HG02623 (cell line): ENCODE measurements around the gene SIK3.
"Not testable (repeated sequence)": the region's sequence is repeated elsewhere in the genome, so short reads cannot be mapped to it uniquely, and the experiment has no call there.

Experiments used
- ATAC-seq: cut with Tn5 transposase; IDR thresholded peaks from one replicate; pipeline ENCODE4 v1.9.1; 2021; ENCODE audit warnings: moderate library complexity; ENCODE audit not compliant: unreplicated experiment

SIK3 gene

DNA sequence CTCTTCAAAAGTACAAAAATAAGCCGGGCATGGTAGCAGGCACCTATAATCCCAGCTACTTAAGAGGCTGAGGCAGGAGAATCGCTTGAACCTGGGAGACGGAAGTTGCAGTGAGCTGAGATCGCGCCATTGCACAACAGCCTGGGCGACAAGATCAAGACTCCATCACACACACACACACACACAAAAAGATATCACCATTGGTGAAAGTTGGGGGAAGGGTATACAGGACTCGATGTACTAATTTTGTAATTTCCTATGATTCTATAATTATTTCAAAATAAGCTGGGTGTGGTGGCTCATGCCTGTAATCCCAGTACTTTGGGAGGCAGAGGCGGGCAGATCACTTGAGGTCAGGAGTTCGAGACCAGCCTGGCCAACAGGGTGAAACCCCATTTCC is 48.1 kb downstream of the SIK3 start:
- ATAC-seq, result not testable (repeated sequence)

DNA sequence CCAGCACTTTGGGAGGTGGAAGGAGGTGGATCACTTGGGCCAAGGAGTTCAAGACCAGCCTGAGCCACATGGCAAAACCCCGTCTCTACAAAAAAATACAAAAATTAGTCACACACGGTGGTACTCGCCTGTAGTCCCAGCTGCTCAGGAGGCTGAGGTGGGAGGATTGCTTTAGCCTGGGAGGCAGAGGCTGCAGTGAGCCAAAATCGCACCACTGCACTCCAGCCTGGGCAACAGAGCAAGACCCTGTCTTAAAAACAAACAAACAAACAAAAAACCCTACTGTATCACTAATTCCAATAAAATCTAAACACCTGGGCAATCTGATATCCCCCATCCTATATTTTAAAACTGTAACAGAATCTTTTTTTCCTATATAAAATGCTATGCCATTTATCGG is 51.6 kb downstream of the SIK3 start:
- not testable (repeated sequence) for ATAC-seq

- no peak for ATAC-seq
Observed at GRCh38 chr11:117045956-117046355, 52.3 kb downstream of the SIK3 start.

GRCh38 chr11:117045196-117045595 is 53.0 kb downstream of the SIK3 start:
- no peak for ATAC-seq

DNA sequence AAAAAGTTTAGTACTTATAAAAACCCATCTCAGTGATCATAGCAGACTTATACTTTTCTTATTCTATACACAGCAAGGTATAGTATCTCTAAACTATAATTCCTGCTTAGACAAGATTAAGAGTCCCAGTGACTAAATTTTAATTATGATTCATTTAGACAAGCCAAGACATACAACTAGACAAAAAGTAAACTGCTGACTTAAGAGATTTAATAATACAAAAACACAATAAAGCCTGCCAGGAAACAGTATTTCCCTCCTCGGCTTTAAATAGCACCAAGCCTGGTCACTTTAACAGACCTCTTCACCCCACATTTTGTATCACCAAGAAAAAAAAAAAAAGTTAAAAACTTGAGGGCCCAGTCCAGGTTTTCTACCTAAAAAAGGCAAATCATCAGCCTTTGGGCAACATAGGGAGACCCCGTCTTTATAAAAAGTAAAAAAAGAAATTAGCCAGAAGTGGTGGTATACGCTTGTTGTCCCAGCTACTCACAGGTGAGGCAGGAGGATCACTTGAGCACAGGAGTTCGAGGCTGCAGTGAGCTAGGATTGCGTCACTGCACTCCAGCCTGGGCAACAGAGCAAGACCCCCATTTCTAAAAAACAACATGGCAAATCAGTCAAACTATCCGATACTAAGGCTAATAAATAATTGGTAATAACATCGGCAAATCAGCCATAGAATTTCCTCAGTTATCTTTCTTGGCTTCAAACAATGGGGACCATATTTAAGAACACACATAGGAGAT is 53.8 kb downstream of the SIK3 start:
- no peak for ATAC-seq

DNA sequence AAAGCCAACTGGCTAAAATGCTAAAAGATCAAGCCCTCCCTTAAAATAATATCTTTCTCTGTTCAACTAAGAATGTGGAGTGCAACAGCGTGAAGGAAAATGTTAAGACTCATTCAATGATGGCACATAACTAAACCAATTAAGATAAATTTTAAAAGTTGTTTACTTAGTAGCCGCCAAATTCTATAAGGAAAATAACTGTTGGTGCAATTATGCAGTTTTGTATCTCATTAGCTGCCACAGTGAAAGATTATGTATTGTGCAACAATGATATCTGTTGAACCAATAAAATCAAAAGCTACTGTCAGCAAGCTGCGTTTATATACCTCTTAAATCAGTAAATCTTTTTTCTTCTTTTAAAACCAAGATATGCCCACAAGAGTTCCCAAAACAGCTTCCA is 55.5 kb downstream of the SIK3 start:
- no peak for ATAC-seq

DNA sequence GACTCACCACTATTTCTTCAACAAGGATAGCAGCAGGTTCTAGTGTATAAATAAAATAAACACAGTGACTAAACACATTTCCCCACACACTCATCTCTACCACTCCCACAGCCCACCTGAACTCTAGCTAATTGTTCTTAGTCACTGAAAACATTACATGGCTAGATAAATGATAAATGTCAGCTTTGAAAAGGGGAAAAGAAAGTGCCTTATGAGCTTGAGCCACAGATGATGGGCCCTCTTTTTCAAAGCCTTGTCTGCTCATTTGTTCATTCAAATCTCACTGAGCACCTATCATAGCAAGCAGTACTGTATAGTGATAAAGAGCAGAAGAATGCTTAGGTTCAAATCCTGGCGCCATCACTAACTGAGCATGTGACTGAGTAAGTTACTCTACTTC is 58.3 kb downstream of the SIK3 start:
- no peak for ATAC-seq

- no peak for ATAC-seq
Observed at GRCh38 chr11:117039270-117039669, 59.0 kb downstream of the SIK3 start.

DNA sequence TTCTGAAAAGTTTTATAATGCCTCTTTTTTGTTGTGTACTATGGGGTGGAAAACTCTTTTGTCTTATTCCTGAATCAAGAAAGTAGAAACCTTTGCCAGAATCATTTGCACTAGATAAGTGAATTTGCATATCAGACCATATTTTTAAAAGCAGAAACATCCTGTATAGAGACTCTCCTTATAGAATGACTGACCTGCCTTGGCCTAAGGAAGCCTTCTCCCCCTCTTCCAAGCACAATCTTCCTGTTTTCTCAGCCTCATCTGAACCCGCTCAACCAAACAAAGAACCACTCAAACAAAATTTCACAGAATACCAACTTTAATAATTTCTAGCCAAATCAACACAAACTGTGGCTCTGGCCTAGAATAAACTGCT is 60.3 kb downstream of the SIK3 start:
- no peak for ATAC-seq

GRCh38 chr11:117037279-117037974 is 60.8 kb downstream of the SIK3 start:
- ATAC-seq, result no peak

DNA sequence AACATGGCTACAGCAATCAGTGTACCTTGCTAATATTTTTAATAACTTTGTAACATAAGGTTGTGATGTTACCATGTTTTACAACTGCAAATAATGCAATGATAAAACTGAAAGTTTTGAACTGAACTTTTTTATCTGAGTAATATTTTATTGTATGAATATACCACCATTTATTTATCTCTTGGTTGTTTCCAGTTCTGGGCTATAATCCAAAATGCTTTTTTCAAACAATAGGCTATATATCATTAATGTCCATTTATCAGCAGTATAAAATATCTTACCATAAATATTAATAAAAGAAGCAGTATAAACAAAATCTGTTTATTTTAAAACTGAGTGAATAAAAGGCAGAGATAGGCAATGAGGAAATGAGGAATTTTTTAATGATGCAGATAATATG is 63.3 kb downstream of the SIK3 start:
- no peak for ATAC-seq

- no peak for ATAC-seq
Observed at GRCh38 chr11:117026593-117027330, 71.5 kb downstream of the SIK3 start.

GRCh38 chr11:117023707-117024106 is 74.5 kb downstream of the SIK3 start:
- ATAC-seq, result not testable (repeated sequence)

DNA sequence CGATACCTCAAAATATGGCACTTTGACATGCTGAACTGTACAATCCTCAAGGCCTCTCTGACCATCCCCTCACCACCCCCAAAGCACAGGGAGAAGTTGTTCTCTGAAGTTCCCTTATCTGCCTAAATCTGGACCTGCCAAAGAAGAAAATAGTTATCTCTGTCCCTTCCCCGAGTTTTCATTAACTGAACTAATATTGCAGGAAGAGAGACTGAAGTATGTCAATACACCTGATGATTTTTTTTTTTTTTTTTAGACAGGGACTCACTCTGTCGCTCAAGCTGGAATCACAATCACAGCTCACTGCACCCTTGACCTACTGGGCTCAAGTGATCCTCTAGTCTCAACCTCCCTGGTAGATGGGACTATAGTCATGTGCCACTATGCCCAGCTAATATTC is 75.0 kb downstream of the SIK3 start:
- no peak for ATAC-seq

DNA sequence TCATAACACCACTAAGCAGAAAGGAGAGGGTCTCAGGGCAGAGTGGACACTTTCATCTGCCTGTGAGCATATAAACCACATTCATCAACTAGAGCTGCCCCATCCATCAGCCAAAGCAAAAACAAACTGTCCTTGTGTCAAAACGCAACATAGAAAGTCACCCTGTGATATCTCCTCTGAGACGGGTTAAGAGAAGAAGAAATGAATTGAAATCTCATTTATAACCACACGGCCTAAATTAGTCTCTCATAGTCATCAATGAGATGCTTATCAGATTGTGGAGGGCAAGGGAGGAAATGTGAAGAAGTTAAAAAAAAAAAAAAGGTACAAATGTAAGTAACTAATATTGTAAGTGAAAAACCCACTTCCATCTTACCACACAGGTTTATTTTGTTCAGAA is 75.7 kb downstream of the SIK3 start:
- ATAC-seq, result no peak

GRCh38 chr11:117020869-117021564 is 77.2 kb downstream of the SIK3 start:
- ATAC-seq, result no peak

DNA sequence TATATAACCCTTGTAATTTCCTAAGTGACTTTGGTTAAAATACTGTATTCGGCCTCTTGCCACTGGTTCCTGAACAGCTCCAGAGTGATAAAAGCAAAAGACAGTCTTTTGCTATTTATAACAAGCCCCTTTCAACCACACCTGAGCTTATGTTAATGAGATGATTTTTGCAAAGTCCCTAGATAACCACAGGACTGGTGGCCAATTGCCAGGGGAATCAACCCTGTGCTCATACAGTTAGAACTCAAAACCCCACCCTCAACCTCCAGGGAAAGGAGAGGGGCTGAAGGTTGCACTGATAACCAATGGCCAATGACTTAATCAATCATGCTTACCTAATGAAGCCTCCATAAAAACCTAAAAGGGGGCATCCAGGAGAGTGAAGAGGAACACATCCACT is 77.9 kb downstream of the SIK3 start:
- no peak for ATAC-seq

DNA sequence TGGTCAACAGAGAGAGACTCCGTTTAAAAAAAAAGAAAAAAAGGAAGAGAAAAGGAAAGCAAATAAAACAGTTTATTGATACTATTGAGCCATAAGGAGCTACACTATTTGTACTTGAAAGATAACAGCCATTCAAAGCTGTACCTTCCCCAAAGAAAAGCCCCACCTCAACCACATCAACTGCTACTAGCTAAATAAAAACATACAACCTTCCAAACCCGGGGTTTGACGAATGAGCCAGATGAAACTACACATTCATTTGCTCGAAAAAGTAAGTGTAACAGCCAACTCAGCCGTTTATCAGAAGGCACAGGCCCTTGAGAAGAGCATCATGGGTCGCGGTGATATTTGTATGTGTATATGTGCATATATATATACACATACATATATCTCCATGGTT is 78.4 kb downstream of the SIK3 start:
- ATAC-seq, result no peak

DNA sequence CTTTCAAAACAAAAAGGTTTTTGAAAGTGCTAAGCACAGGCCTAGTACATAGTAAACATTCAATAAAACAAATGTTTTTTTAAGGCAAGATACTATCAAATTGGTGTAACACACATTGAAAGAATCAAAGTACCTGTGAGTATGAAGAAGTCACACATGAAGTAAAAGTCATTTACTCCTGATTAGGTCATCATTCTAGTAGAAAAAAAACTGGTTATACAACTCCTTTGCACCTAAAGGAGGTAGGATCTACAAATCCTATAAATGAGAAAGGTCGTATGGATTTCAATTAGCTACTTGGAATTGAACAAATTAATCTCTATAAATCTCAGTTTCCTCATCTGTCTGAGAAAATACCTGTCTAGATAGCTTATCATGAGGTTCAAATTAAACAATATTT is 80.8 kb downstream of the SIK3 start:
- no peak for ATAC-seq

DNA sequence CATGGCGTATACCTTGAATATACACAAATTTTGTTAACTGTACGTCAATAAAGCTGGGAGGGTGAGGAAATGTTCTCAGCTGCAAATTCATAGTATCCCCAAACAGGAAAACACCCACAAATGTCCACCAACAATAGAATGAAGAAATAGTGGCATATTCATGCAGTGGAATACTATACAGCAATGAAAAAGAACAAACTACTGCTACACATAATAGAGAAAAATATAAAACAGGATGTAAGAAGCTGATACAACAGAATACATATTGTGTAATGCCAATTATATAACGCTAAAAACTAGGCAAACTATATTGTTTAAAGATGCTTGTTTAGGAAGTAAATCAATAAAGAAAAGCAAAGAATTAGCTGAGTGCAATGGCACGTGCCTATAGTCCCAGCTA is 81.5 kb downstream of the SIK3 start:
- no peak for ATAC-seq

- no peak for ATAC-seq
Observed at GRCh38 chr11:117016246-117016645, 82.0 kb downstream of the SIK3 start.

DNA sequence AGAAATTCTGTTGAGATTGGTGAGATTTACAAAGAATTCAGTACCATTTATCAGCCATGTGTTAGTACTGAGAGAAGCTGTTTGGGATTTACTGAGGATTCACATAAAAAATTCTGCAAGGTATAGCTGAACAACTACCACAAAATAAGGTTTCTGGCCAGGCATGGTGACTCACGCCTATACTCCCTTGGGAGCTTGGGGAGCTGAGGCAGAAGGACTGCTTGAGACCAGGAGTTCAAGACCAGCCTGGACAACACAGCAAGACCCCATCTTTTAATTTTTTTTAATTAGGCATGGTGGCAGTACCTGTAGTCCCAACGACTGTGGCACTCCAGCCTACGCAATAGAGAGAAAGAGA is 86.7 kb downstream of the SIK3 start:
- ATAC-seq, result no peak
